ENCODE data around the gene HEMK1.

HEMK1 gene

DNA sequence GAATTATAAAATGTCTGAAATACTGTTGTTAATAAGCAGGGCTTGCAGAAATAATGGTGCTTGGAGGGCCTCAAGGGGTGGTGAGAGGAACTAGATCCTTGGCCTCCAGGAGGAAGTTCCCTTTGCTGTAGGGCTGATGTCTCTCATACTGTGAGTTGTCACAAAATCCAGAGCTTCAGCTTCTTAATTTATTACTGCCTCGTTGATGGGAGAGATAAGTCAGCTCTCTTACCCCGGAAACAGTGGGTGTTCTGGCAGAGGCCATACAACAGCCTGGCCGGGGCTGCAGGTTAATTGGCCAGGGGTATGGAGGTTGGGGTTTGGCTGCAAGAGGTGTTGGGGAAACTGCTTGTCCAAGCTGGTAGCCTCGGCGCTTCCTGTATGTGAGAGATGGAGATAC lies 63.1 kb downstream of the HEMK1 start:
- DNase-seq (ENCODE audit: insufficient read length, low spot score) (no peak), FAIRE-seq (no peak)
- TF ChIP-seq, protein P1, sequence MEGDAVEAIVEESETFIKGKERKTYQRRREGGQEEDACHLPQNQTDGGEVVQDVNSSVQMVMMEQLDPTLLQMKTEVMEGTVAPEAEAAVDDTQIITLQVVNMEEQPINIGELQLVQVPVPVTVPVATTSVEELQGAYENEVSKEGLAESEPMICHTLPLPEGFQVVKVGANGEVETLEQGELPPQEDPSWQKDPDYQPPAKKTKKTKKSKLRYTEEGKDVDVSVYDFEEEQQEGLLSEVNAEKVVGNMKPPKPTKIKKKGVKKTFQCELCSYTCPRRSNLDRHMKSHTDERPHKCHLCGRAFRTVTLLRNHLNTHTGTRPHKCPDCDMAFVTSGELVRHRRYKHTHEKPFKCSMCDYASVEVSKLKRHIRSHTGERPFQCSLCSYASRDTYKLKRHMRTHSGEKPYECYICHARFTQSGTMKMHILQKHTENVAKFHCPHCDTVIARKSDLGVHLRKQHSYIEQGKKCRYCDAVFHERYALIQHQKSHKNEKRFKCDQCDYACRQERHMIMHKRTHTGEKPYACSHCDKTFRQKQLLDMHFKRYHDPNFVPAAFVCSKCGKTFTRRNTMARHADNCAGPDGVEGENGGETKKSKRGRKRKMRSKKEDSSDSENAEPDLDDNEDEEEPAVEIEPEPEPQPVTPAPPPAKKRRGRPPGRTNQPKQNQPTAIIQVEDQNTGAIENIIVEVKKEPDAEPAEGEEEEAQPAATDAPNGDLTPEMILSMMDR (IDR thresholded peaks at IDR 0.05; ENCODE audit: insufficient read depth, missing control alignments) = no peak

- DNase-seq (ENCODE audit: insufficient read length, low spot score) (no peak), FAIRE-seq (no peak)
- TF ChIP-seq, protein P1 (IDR thresholded peaks at IDR 0.05; ENCODE audit: insufficient read depth, missing control alignments) = no peak
Observed at GRCh38 chr3:50633230-50633790, 64.0 kb downstream of the HEMK1 start.

DNA sequence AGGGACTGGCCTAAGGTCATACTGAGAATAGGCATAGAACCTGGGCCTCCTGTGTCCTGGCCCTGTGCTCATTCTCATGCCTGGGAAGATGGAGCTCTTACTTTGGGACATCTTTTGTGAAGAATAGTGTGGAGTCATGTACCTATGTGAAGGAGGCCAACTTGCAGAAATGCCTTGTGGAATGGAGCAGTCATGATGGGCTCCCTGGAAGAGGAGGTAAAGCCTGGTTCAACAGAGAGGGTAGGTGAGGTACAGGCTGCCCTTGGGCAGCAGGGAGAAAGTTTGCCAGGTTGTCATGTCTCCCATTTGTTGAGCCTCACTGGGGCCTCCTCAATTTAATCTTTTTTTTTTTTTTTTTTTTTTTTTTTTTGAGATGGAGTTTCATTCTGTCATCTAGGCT lies 65.7 kb downstream of the HEMK1 start:
- FAIRE-seq (no peak), DNase-seq (ENCODE audit: insufficient read length, low spot score) (no peak)
- TF ChIP-seq, protein P1 (IDR thresholded peaks at IDR 0.05; ENCODE audit: insufficient read depth, missing control alignments) = no peak

- FAIRE-seq = no peak
- no peak for DNase-seq (ENCODE audit: insufficient read length, low spot score)
- TF ChIP-seq, protein P1 (IDR thresholded peaks at IDR 0.05; ENCODE audit: insufficient read depth, missing control alignments) = no peak
Observed at GRCh38 chr3:50637011-50637410, 67.7 kb downstream of the HEMK1 start.

DNA sequence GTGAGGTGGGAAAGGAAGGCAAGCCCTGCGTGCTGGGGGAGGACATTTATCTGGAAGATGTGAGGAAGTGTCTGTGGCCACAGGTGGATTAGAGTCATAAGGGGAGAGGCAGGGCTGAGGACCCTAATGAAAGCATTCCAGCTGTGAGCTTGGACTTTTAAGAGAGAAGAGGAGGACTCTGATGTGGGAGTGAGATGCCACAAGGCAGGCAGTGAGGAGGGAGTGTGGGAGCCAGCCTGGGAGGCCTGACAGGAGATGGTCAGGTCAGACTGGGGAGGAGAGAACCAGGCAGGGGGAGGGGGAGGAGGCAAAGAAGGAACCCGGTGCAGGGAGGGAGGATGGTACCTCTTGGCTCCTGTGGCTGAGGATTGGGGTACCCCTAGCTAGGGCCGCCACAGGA lies 68.6 kb downstream of the HEMK1 start:
- FAIRE-seq = no peak
- TF ChIP-seq, protein P1 (IDR thresholded peaks at IDR 0.05; ENCODE audit: insufficient read depth, missing control alignments) = no peak
- DNase-seq (ENCODE audit: insufficient read length, low spot score) = no peak

DNA sequence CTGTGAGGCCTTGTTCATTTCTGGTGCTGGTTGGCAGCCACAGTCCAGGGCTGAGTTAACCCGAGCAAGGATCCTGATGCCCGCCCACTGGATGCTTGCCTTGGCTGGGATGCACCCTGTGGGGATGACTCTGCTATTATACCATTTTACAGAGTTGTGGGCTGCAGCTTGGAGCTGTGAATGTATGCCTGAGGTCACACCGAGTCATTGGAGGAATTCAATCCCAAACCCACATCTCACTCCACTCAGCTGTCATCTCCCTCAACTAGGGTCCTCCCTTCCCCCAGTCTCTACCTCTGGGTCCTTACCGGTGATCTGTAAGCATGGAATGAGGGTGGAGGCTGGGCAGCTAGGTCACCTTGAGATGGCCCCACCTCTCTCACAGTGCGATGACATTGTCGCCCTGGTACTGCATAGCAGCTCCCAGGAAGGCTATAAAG lies 69.8 kb downstream of the HEMK1 start:
- TF ChIP-seq, protein P1 (IDR thresholded peaks at IDR 0.05; ENCODE audit: insufficient read depth, missing control alignments) = no peak
- FAIRE-seq = no peak
- DNase-seq (ENCODE audit: insufficient read length, low spot score) = no peak

DNA sequence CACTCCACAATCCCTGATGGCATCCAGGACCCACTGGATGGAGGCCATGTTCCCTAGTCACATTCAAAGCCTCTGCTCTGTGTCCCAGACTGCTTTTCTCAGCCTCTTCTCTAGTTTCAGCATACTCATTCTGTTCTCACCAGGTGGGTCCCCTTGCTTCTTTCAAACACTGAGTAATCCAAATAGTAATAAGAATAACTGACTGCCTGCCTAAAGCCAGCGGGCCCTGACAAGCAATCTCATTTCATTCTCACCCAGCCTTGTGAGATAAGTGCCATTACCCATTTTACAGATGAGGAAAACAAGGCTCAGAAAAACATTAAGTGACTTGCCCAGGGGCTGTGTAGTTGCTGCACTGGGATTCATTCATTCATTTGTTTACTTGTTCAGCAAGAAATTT lies 73.1 kb downstream of the HEMK1 start:
- FAIRE-seq (no peak), DNase-seq (ENCODE audit: insufficient read length, low spot score) (no peak)
- TF ChIP-seq, protein P1 (IDR thresholded peaks at IDR 0.05; ENCODE audit: insufficient read depth, missing control alignments) = no peak

Data from D721Med (cell line).